Measurements from ENCODE around the gene CDT1.

Gene CDT1

GRCh38 chr16:88782454-88783390 lies 20.9 kb upstream of the CDT1 start:
- no peaks in the 10 kb centered on the region for H3K27me3 ChIP-seq (replicated peaks)
- peak overlapping the region; percentile 95 for H3K27ac ChIP-seq
- H3K4me3 ChIP-seq (ENCODE audit: low read depth, low read length), result peak overlapping the region; percentile 65
- DNase-seq, result peak; percentile 47
- TF ChIP-seq CTCF (IDR thresholded peaks at IDR 0.05; ENCODE audit: low read depth, low read length, missing control alignments), result no peak
- in situ Hi-C loops (cut with HindIII; ENCODE audit: low pct_ligation_motif_present, low sequenced_read_pairs), result loop anchor here (10.0 kb wide), 1 partner anchor 98 kb away; the partner anchor contains the start of gene SNAI3
- H3K36me3 ChIP-seq (replicated peaks), result no peaks in the 10 kb centered on the region

- Histone ChIP-seq H3K27ac (peak overlapping the region; percentile 95), H3K4me3 (ENCODE audit: low read depth, low read length) (peak overlapping the region; percentile 65), H3K27me3 (replicated peaks) (no peaks in the 10 kb centered on the region), H3K36me3 (replicated peaks) (no peaks in the 10 kb centered on the region)
- no peak for DNase-seq
- in situ Hi-C loops (cut with HindIII; ENCODE audit: low pct_ligation_motif_present, low sequenced_read_pairs), result loop anchor here (10.0 kb wide), 1 partner anchor 99 kb away; the partner anchor contains the start of gene SNAI3
- no peak for TF ChIP-seq CTCF (IDR thresholded peaks at IDR 0.05; ENCODE audit: low read depth, low read length, missing control alignments)
These were observed 20.1 kb upstream of the CDT1 start for GRCh38 chr16:88783391-88784073.

GRCh38 chr16:88784074-88784855 lies 19.3 kb upstream of the CDT1 start:
- DNase-seq, result peak; percentile 45
- in situ Hi-C loops (cut with HindIII; ENCODE audit: low pct_ligation_motif_present, low sequenced_read_pairs), result loop anchor here (10.0 kb wide), 1 partner anchor 99 kb away; the partner anchor contains the start of gene SNAI3
- peak overlapping the region; percentile 65 for H3K4me3 ChIP-seq (ENCODE audit: low read depth, low read length)
- no peaks in the 10 kb centered on the region for H3K27me3 ChIP-seq (replicated peaks)
- peak; percentile 76 for TF ChIP-seq CTCF (IDR thresholded peaks at IDR 0.05; ENCODE audit: low read depth, low read length, missing control alignments)
- H3K36me3 ChIP-seq (replicated peaks), result no peaks in the 10 kb centered on the region
- H3K27ac ChIP-seq, result peak overlapping the region; percentile 95

GRCh38 chr16:88784856-88785105 lies 18.8 kb upstream of the CDT1 start:
- peak overlapping the region; percentile 65 for H3K4me3 ChIP-seq (ENCODE audit: low read depth, low read length)
- in situ Hi-C loops (cut with HindIII; ENCODE audit: low pct_ligation_motif_present, low sequenced_read_pairs), result loop anchor here (10.0 kb wide), 1 partner anchor 100 kb away; the partner anchor contains the start of gene SNAI3
- no peak for DNase-seq

More at GRCh38 chr16:88784856-88785105, 18.8 kb upstream of the CDT1 start:
- Histone ChIP-seq H3K36me3 (replicated peaks) (no peaks in the 10 kb centered on the region), H3K27ac (peak overlapping the region; percentile 95), H3K27me3 (replicated peaks) (no peaks in the 10 kb centered on the region)
- no peak for TF ChIP-seq CTCF (IDR thresholded peaks at IDR 0.05; ENCODE audit: low read depth, low read length, missing control alignments)
